ENCODE data around the gene JAK1. TPM values are rescaled to one million over a fixed set of nuclear protein-coding genes. Genes with fewer than 3 reads are reported as not detected.
A peak's percentile ranks its signal among the peaks of the same experiment; 100 is the strongest.
"Not testable (repeated sequence)": the region's sequence is repeated elsewhere in the genome, so short reads cannot be mapped to it uniquely, and the experiment has no call there.

The JAK1 gene
- total RNA-seq, 4 donors from 2014 or later, result 112 to 158 (median 135) TPM

DNA sequence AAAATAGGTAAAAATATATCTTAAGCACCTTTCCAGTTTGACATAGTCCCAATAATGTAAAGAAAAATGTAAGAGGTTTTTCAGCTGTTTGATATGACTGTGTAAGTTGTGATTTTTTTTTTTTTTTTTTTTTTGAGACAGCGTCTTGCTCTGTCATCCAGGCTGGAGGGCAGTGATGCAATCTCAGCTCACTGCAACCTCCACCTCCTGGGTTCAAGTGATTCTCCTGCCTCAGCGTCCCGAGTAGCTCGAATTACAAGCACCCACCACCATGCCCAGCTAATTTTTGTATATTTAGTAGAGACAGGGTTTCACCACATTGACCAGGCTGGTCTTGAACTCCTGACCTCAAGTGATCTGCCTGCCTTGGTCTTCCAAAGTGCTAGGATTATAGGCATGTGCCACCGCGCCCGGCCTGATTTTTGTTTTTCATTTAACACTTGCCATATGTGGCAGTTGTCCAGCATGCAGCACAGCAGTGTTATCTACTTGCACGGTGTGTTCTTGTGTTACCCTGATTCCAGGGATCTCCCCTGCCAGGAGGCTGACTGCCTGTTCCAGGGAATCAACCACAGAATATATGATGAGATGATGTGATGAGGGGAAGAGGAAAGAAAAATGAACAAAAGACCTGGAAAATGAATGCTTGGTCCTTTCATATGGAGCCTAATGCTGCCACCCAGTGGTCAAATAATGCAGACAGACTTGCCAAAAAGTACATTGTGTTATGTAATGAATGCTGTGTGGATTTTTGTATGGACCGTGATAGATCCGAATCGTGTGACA lies 142.5 kb downstream of the JAK1 start:
- TF ChIP-seq, protein P1, sequence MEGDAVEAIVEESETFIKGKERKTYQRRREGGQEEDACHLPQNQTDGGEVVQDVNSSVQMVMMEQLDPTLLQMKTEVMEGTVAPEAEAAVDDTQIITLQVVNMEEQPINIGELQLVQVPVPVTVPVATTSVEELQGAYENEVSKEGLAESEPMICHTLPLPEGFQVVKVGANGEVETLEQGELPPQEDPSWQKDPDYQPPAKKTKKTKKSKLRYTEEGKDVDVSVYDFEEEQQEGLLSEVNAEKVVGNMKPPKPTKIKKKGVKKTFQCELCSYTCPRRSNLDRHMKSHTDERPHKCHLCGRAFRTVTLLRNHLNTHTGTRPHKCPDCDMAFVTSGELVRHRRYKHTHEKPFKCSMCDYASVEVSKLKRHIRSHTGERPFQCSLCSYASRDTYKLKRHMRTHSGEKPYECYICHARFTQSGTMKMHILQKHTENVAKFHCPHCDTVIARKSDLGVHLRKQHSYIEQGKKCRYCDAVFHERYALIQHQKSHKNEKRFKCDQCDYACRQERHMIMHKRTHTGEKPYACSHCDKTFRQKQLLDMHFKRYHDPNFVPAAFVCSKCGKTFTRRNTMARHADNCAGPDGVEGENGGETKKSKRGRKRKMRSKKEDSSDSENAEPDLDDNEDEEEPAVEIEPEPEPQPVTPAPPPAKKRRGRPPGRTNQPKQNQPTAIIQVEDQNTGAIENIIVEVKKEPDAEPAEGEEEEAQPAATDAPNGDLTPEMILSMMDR (IDR thresholded peaks at IDR 0.05), result peak; percentile 80 to 82 (median 81)
- TF ChIP-seq EP300 (IDR thresholded peaks at IDR 0.05) (no peak), POLR2A (IDR thresholded peaks at IDR 0.05; ENCODE audit: low read depth) (no peak), POLR2AphosphoS5 (IDR thresholded peaks at IDR 0.05) (peak; percentile 19 to 41)
- no peaks in the 10 kb centered on the region for H3K9me3 ChIP-seq
- DNase-seq (ENCODE audit: extremely low spot score), result no peak
- H3K36me3 ChIP-seq, result no peaks in the 10 kb centered on the region
- intact Hi-C loops (cut with DNase I), result loop anchor here (1.0 to 5.0 kb wide), 3 partner anchors 79 to 557 kb away; partner anchors contain the start of gene RAVER2
- WGBS, result 47% methylated on average over 9 of the region's 11 CpGs
- peaks cover 4 to 15% (median 9%) of the 10 kb centered on the region in 4 donors for H3K4me1 ChIP-seq
- peak overlapping the region in 1 of 4 donors; percentile 15 for H3K4me3 ChIP-seq
- no peak overlapping the region for H3K27ac ChIP-seq (replicated peaks in 1 of 4)
- no peaks in the 10 kb centered on the region for H3K27me3 ChIP-seq

DNA sequence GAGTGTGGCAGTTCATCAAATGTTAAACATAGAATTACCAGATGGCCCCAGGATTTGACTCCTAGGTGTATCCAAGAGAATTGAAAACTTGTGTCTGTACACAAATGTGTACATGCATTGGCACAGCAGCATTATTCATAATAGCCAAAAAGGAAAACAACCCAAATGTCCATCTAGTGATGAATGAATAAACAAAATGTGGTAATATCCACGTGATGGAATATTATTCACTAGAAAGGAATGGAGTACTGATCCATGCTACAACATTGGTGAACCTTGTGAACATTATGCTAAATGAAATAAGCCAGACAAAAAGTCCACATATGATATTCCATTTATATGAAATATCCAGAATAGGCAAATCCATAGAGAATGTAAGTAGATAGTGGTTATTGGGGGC lies 143.7 kb downstream of the JAK1 start:
- no peak for DNase-seq (ENCODE audit: extremely low spot score)
- Histone ChIP-seq H3K27me3 (no peaks in the 10 kb centered on the region), H3K36me3 (no peaks in the 10 kb centered on the region), H3K27ac (replicated peaks in 1 of 4) (no peak overlapping the region), H3K4me3 (no peak overlapping the region), H3K9me3 (no peaks in the 10 kb centered on the region), H3K4me1 (peaks cover 4 to 15% (median 9%) of the 10 kb centered on the region in 4 donors)
- WGBS, result 38% methylated on average over 1 of the region's 1 CpG
- intact Hi-C loops (cut with DNase I), result loop anchor here (1.0 to 5.0 kb wide), 2 partner anchors 135 to 555 kb away; no protein-coding TSS in a partner anchor
- TF ChIP-seq, protein P1 (IDR thresholded peaks at IDR 0.05), result no peak
- TF ChIP-seq POLR2AphosphoS5 (IDR thresholded peaks at IDR 0.05) (no peak), POLR2A (IDR thresholded peaks at IDR 0.05; ENCODE audit: low read depth) (no peak), EP300 (IDR thresholded peaks at IDR 0.05) (no peak)

DNA sequence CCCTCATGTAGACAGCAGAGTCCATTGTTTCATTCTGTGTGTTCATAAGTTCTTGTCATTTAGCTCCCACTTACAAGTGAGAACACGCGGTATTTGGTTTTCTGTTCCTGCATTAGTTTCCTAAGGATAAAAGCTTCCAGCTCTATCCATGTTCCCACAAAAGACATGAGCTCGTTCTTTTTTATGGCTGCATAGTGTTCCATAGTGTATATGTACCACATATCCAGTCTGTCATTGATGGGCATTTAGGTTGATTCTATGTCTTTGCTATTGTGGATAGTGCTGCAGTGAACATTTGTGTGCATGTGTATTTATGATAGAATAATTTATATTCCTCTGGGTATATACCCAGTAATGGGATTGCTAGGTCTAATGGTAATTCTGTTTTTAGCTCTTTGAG lies 145.8 kb downstream of the JAK1 start:
- H3K4me3 ChIP-seq; H3K36me3 ChIP-seq; H3K27ac ChIP-seq (replicated peaks in 1 of 4); H3K9me3 ChIP-seq; DNase-seq (ENCODE audit: extremely low spot score); H3K27me3 ChIP-seq: not testable (repeated sequence)
- intact Hi-C loops (cut with DNase I), result loop anchor here (5.0 kb wide), 1 partner anchor 553 kb away; no protein-coding TSS in a partner anchor
- WGBS, result 100% methylated on average over 3 of the region's 3 CpGs
- peaks cover 4 to 15% (median 9%) of the 10 kb centered on the region in 4 donors for H3K4me1 ChIP-seq

DNA sequence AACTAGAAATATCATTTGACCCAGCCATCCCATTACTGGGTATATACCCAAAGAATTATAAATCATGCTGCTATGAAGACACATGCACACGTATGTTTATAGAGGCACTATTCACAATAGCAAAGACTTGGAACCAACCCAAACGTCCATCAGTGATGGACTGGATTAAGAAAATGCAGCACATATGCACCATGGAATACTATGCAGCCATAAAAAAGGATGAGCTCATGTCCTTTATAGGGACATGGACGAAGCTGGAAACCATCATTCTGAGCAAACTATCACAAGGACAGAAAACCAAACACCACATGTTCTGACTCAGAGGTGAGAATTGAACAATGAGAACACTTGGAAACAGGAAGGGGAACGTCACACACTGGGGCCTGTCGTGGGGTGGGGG lies 149.0 kb downstream of the JAK1 start:
- H3K9me3 ChIP-seq; H3K27ac ChIP-seq (replicated peaks in 1 of 4); DNase-seq (ENCODE audit: extremely low spot score); H3K4me1 ChIP-seq; H3K27me3 ChIP-seq; H3K4me3 ChIP-seq; intact Hi-C loops (cut with DNase I): not testable (repeated sequence)
- WGBS, result 79% methylated on average over 5 of the region's 5 CpGs
- H3K36me3 ChIP-seq, result peaks cover 3 to 16% (median 8%) of the 10 kb centered on the region in 4 donors

DNA sequence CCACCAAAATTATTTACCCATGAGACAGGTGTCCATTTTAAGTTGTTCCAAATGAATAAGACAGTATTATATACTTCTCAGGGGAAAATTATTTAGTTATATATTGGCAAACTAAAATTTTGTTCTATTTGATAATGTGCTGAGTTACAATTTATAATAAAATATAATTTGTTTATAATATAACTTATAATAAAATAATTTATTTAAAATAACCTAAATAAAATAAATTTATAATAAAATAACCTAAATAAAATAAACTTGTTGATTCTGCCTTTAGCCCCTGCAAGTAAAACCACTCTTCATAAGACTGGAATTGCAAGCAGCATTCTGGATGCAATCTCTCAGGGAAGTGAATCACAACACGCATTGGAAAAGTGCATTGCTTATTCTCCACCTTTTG lies 151.9 kb downstream of the JAK1 start:
- WGBS, result 96% methylated on average over 1 of the region's 1 CpG
- intact Hi-C loops (cut with DNase I), result no loop called here
- TF ChIP-seq, protein P1 (IDR thresholded peaks at IDR 0.05), result no peak
- TF ChIP-seq POLR2A (IDR thresholded peaks at IDR 0.05; ENCODE audit: low read depth) (no peak), POLR2AphosphoS5 (IDR thresholded peaks at IDR 0.05) (no peak), EP300 (IDR thresholded peaks at IDR 0.05) (no peak)
- Histone ChIP-seq H3K36me3 (peaks cover 3 to 16% (median 10%) of the 10 kb centered on the region in 4 donors), H3K27me3 (no peaks in the 10 kb centered on the region), H3K9me3 (no peaks in the 10 kb centered on the region), H3K4me3 (no peak overlapping the region), H3K4me1 (no peaks in the 10 kb centered on the region), H3K27ac (replicated peaks in 1 of 4) (no peak overlapping the region)
- DNase-seq (ENCODE audit: extremely low spot score), result no peak

All from esophagus muscularis mucosa (tissue), 4 donors.